HG03354 (cell line): ENCODE measurements around the gene LGI1.

Experiments used
- ATAC-seq: cut with Tn5 transposase; IDR thresholded peaks from one replicate; pipeline ENCODE4 v1.9.1; 2021; ENCODE audit warnings: mild to moderate bottlenecking; ENCODE audit not compliant: unreplicated experiment, poor library complexity, severe bottlenecking

Gene LGI1

GRCh38 chr10:93753621-93754250 is 4.0 kb upstream of the LGI1 start:
- no peak for ATAC-seq

DNA sequence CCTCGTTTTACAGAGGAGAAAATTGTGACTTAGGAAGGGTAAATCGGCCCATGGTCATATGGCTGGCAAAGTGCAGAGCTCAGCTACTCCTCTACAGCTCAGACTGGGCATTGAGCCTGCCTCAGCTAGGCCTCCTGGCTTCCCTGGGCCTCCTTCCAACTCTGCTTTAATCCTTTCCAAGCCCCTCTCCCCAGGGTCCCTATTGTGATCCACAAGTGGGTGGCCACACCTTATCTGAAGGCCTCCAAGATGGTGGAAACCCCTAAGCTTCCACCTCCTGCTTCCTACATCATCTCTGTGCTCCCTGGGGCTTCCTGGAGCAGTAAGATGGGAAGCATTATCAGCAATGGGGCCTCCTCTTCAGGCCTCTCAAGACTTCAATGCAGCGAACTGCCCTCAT is 3.0 kb upstream of the LGI1 start:
- no peak for ATAC-seq

DNA sequence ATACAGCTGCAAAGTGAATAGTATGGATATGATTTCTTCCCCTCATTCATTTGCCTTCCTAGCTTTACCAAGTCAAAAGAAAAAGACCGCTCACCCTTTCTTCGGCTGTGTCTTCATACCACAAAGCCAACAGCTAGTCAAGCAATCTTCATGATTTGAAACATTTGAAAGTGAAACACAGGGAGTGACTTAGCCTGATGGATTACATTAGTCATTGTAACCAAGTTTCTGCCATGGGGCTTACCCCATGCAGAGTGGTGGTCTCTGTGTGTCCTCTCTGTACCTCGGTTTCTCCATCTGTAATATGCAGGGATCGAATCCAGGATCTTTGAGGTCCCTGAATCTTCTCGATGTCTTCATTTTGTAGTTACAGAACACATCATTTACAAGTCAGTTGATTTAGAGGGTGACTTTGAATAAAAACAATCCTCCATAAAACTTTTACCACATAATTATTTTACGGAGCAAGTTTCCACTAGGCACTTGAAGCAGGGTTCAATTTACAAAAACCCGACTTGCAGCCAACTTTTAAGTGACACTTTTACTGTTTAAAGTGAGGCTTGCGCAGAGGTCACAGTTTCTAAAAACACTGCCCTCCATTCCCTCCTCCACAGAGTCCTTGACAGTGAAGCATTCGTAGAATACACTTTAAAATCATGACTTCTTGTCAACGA is 2.2 kb upstream of the LGI1 start:
- ATAC-seq = no peak

- ATAC-seq = no peak
These were observed 1.6 kb upstream of the LGI1 start for GRCh38 chr10:93756118-93756517.

- ATAC-seq = no peak
These were observed 600 bp upstream of the LGI1 start for GRCh38 chr10:93757136-93757535.

DNA sequence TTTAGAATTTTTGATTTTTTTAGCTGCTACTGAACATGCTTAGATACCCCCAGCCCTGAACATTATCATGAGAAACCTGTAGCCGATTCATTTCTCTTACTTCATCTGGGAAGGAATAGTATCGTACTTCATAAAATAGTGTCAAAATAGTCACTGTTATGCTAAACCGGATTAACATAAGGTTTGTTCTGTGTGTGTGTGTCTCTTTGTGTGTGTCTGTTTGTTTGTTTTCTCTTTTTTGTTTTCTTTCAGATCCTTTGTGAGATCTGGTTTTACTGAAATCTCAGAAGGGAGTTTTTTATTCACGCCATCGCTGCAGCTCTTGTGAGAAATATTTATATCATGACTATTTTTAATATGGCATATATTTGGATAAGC is 761 bp downstream of the LGI1 start:
- ATAC-seq = no peak

DNA sequence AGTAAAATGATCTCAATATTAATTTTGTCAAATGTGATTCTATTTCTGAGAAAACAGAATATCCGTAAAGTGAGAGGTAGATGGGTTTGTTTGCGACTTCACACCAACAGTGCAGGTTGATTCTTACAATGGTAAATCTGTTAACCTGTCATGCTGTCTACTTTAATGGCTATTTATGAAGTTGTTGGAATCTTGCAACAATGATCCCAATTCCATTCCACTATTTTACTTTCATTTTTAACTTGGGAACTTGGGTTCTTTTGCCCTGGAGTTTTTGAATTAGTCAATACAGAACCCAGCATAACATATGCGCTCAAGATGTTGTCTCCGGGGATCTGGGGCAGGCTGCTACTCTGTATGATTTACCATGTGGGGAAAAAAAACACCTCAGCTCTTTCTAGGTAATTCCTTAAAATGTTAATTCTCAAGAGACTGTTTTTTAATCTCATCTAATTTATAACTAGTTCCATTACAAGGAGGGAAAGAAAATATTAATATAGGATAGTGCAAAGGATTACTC is 1.2 kb downstream of the LGI1 start:
- no peak for ATAC-seq

DNA sequence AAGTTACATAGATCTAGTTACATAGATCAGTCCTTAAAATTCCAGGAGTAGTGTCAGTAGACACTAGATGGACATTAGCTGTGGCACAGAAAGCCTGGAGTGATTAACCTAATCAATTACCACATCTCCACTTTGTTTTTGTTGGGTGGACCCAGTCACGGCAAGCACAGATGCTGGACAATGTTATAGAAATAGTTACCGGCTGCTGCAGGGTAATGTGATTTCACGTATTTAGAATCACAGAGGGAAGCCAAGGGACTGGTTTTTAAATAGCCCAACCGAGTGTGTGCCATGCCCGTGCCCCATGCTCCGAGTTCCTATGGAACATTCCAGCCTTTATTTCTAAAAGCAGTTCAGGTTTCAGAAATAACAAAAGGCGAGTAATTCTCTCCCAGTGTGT is 2.8 kb downstream of the LGI1 start:
- ATAC-seq = no peak

- ATAC-seq = peak; percentile 46
These were observed 5.2 kb downstream of the LGI1 start for GRCh38 chr10:93762979-93763391.

- ATAC-seq = no peak
These were observed 9.2 kb downstream of the LGI1 start for GRCh38 chr10:93766918-93767317.

- no peak for ATAC-seq
These were observed 10.1 kb downstream of the LGI1 start for GRCh38 chr10:93767724-93768399.

- ATAC-seq = no peak
These were observed 11.2 kb downstream of the LGI1 start for GRCh38 chr10:93768892-93769291.

- no peak for ATAC-seq
These were observed 13.6 kb downstream of the LGI1 start for GRCh38 chr10:93771354-93771753.

DNA sequence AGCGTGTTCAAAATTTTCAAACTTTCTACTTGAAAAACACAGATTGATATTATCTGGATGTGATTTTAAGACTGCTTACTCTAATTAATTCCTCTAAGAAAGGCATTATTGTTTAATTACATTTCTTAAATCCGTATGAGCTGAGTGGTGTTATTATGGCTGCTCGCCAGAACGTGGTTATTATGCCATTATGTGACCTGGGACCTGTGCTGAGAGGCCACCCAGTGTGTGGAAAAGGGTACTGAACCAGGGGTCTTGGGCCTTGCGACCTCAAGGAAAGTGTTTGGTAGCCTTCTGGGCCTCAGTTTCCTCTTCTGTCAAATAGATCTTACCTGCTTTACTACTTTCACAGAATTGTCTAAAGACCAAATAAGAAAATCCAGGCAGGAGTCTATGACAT is 15.4 kb downstream of the LGI1 start:
- ATAC-seq = no peak

DNA sequence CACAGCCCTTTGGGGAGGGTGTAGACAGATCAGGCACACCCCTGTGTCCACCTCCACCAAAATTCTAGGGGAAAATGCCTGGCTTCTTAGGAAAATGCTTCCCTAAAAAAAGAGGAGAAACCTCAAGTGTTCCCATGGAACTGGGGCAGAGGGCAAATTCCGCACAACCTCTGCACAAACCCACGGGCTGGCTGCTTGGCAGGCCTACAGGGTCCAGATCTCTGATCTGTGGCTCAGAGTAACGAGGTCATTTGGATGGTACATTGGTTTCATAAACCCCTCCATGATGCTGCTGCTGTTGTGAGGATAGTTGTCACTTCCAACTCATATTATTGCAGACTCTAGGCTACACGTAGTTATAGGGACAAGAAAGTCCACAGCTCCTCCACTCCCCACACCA is 16.0 kb downstream of the LGI1 start:
- ATAC-seq = no peak

- no peak for ATAC-seq
These were observed 17.6 kb downstream of the LGI1 start for GRCh38 chr10:93775356-93775755.

GRCh38 chr10:93777092-93777491 is 19.4 kb downstream of the LGI1 start:
- ATAC-seq = no peak

GRCh38 chr10:93784059-93784458 is 26.3 kb downstream of the LGI1 start:
- ATAC-seq = no peak

DNA sequence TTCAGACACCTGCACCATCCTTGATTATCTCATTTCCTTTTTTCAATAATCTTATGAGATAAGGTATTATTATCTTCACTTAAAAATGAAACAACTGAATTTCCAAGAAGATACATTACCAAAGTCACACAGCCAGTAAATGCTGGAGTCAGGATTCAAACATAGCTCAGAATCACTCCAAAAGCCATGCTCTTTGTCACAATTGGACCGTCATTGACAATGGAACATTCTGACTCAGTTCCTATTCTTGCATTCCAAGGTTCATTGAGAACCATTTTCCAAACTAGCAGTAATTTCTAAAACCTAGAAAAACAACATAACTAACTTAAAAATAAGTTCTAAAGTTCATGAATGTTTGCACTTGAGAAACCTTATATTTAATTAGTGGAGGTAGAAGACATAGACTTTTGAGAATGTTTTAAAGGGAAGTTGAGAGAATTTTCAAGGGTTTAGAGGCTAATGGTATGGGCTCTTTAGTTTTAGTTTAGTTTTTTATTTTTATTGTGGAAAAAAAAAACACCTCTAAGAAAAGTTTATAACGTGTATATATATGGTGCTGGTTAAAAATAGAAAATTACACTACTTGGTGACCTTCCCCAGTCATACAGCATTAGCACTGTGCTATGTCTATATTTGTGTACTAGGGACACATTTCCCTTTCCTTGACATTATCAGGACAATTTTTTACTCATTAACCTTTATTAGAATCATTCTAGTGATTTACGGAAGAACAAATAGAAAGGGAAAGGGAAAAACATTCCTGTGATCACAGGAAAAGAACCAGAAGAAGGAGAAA is 30.9 kb downstream of the LGI1 start:
- ATAC-seq = no peak

DNA sequence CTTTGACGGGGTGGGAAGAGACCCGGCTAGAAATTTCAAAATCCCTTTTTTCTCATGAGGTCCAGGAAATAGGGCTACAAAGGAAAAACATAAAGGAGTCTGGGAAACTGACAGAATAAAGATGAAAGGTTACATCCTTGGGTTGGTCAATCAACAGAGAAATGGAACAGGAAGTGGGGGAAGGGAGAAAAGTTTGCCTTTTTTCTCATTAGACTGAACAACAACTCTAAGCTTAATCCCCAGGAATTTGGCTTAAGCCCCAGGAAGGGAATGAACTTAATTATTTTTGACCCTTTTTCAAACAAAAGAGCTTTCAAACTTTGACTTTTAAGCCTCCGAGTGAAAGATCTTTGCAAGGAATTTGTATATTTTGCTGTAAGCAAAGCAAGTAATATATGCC is 32.7 kb downstream of the LGI1 start:
- ATAC-seq = no peak
